GM19035 (cell line): Measurements from ENCODE around the gene FAM240A.

Experiments
- ATAC-seq: cut with Tn5 transposase; IDR thresholded peaks from one replicate; pipeline ENCODE4 v1.9.1; 2021; ENCODE audit not compliant: unreplicated experiment

The FAM240A gene

DNA sequence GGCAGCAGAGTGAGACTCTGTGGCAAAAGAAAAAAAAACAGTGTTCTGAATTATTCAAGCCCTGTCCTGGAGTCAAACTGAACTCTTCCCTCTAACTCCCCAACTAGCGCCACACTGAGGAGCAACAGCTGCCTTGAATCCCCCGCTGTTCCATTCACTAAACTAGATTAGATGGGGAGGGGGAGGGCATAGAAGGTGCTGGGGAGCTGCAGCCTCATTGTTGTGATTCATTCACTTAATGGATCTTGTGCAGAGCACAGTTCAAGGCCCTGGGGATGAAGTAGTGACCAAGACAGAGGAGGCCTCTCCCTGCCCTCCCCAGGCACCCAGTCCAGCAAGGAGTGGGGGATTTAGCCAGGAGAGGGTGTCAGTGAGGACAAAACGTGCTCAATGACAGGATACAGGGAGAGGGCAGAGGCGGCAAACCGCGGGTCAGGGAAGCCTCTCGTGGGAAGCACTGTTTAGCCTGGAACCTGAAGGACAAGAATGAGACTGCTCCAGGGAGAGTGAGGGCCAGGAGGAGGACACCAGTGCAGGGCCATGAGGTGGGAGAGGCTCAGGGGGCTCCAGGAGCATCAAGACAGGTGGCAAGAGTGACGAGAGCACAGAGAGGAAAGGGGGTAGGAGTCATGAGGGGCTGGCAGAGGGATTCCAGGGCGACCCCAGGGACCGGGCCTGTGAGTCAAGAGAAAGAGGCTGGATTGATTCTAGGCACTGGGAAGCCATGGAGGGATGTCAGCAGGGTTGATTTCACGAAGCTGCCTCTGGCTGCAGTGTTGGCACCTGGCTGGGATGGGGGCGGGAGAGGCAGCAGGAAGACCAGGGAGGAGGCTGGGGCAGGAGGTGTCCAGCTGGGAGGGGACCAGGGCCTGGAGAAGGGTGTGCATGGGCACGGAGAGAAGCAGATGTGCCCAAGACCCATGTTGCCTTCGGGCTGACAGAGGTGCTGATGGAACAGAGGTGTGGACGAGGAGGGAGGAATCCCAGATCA is 49.7 kb downstream of the FAM240A start:
- no peak for ATAC-seq

DNA sequence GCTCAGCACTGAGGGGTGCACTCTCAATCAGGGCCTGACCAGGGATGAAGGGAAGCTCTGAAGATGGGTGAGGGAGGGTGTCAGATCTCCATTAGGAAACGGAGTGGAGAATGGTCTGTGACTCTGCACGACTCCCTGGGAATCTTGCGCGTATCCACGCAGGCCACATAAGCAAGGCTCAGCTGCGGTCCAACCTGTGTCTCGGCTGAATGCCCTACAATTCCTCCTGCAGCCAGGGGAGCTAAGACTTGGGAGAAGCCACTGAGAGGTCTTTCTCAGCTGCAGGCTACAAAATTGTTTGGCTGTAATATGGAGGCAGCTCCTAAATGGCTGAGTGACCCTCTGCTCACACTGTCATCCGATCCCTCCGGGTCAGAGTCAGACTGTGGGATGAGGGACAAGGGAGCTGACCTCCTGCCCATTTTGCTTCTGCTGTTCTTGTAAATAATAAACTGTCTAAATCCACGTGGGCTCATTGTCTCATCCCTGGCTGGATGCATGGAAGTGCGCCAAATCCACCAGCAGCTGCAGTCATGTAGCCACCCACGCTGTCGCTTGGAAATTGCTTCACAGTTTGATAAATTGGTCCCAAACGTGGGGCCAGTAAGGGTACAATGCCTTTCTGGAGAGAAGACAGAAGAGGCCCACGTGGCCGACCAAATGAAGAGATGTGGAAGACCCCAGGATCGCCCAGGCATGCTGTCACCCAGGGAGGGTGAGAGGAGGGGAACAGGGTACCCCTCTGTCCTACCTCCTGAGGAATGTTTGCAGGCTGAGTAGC is 50.6 kb downstream of the FAM240A start:
- ATAC-seq = no peak

DNA sequence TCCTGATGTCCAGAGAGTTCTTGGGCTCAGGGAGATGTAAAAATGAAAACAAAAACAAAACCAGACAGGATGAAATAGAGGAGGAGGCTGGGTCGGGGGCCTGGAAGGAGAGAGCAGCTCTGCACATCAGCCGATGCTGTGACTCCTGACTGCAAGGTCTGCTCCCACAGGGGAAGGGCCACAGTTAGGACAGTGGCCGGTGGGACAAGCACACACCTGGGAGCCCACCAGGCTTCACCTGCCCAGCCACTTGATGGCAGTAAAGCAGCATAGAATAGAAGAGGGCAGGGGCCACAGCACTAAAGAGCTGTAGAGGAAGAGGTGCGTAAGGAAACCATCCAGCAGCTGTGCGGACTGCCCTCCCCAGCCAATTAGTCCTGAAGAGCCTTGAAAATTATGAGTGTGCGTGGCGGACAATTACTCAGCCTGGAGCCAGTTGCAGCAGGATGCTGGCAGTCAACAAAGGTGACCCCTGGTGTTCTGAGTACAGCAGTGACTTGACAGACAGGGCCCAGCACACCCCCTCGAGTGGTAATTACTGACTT is 51.3 kb downstream of the FAM240A start:
- ATAC-seq = no peak

DNA sequence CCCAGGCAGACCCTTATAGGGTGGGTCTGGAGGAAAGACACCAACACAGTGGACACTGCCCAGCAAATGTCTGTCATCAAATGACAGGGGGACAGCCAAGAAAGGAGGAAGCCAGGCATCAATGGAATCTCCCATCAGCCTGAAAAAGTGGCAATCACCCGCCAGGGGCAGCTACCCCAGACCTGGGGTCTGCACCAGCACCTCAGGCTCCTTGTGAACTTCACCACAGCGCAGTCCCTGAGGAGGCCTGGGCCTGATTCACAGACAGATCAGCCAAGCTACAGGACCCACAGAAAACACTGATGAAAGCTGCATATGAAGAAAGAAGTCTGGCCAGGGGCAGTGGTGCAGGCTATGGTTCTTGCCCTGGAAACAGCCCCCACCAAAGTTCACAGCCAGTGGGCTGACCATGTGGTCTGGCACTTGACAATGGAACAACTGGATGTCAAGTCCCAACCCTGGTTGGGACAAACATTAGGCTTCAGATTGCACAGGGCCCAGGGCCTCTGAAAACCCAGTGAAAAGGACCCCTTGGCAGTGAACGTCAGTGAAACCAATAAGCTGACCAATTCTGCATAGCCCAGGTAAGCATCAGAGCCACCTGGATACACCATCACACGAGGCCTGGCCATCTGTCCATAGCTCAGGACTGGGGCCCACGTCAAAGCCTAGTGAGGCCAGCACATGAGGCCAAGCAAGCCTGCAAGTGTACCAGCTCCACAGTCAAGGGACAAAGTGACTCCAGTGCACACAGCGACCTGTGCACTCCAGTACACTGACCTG is 52.1 kb downstream of the FAM240A start:
- no peak for ATAC-seq

DNA sequence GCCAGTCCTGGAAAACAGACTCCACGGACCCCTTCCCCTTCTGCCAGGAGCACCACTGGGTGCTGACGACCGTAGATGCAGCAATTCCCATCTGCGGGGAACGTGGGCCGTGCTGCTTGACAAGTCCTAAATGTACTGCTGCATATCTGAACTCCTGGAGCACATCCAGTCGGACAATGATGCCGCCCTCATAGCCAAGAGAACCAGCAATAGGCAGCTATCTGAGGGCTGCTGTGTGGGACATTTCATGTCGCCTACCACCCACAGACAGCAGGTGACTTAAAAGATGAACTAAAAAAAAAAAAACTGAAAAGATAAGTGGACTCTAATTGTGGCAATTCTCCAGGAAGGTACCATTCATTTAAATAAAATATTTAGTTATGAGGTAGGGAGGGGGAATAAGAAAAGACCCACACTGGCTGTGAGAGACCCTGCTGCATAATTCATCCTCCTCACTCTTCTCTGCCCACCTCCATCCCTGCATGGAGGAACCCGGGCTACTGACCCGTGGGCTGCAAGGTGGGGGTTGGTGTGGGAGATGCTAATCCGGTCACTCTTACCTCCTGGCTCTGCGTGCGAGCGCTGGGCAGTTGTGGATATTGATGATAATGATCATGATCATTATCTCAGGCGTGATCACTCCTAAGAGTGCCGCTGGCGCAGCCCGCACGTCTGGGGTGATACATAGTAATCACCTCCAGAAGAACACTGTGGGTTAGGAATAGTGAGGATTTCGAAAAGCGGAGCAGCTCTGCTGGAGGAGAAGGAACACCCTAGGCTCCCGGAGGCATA is 52.8 kb downstream of the FAM240A start:
- ATAC-seq = no peak

DNA sequence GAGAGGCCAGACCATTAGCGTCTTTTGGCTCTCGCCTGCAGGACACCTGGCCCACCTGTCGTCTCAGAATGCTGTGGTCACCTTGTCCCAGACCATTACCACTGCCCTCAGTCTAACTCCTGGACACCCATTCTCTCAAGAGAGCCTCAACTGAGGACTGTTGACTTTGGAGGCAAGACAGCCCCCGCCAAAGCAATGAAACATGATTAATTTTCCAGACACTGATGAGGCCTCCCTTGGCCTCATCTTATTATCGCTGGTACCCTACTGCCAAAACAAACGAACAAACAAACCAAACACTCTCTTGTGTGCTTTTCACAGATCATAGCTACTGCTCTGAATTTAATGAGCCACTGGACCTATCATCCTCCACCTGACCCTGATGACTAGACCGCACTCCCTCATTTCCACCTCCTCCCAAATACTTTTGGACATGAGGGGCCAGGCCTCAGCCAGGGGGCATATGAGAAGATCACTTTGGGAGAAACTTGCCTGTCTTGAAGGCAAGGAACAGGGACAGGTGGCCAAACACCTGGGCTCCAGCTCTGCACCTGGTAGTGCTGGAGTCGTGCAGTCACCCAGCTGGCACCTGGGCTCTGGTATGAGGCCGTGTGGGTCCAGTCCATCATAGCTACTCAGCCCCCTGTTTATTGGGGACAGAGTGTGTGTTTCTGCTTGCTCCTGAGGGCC is 53.6 kb downstream of the FAM240A start:
- ATAC-seq = no peak

DNA sequence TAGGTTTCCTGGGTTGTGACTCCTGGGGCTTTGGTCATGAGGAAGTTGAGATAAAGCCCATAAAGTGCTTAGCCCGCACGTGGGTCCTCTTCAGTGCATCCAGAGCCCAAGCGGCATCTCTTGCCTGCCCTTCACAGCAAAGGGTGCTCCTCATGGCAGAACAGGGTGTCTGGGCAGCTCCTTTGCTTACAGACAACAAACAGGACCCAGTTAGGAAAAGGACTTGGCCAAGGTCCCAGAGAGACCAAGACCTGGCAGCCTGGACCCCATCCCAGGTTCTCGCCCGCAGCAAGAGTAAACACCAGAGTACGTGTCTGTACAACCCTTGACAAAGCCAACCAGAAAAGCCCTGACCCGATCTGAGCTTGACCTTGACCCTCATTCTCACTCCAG is 54.1 kb downstream of the FAM240A start:
- ATAC-seq = no peak

DNA sequence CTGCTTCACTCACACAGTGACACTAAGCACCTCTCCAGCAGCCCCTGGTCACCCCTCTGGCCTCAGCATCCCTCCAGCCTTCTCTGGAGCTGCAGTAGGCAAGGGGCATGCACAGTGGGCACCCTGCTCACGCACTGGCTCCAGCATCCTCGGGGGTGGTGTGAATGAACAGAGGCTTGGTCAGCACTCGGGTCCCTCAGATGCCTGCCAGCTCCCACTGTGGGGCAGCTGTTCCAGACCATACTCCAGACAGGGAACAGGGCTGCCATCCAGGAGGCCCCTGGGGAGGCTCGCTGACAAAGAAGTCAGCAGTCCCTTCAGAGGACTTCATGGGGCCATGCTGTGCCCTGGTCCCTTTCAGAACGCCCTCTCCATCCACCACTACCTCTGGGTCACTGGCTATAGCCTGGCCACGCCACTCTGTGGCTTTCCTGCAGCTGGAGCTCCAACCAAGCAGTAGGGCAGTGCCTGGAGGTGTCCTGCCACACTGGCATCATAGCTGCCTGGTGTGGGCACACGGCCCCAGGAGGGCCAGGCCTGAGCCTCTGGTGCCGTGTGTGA is 54.8 kb downstream of the FAM240A start:
- no peak for ATAC-seq

DNA sequence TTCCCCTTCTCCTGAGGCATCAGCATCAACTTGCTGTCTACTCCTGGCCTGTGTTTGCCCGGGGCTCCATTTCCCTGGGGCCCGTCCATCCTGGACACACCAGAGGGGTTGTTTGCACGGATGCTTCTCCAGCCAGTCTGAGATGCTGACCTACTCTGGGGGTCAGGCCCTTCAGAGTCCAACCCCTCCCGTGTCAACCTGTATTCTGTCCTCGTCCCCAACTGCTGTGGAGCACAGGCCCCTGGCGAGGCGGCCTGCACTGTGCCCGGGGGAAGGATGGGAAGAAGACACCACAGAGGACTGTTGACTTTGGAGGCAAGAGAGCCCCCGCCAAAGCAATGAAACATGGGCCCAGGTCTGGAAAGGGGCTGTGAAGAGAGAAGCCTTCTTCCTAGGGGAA is 55.3 kb downstream of the FAM240A start:
- no peak for ATAC-seq

DNA sequence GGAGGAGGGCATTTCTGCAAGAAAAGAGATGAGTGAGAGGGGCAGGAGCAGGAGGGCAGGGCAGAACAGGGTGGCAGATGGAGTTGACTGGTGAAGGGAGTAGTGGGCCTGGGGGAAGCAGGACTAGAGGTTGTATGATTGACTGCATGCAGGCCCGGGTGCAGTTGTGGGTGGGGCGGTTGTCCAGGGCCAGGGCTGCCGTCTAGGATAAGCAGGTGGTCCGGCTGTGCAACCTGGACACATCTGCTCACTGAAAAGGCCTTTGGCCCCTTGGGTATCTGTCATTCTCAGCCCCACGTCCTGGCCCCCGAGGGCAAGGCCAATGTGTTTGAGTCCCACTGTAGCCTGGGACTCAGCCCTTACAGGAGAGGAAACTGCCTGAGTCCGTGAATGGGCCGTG is 55.8 kb downstream of the FAM240A start:
- no peak for ATAC-seq

DNA sequence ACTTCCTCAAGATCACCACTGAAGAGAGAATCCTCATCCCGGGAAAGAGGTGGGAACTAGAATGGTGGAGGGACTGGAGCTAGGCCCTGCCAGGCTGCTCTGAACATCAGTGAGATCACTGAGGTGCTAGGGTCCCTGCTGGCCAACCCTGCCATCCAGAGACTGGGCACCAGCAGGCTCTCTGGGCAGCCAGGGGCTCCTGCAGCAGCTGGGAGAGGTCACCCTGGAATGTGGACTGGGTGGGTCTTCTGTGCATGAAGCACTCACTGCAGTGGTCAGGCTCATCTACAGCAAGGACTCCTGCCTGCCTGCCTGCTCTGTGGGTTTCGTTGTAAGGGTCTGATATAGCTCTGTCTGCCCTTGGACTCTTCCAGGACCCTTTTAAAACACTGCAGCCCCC is 56.3 kb downstream of the FAM240A start:
- no peak for ATAC-seq

DNA sequence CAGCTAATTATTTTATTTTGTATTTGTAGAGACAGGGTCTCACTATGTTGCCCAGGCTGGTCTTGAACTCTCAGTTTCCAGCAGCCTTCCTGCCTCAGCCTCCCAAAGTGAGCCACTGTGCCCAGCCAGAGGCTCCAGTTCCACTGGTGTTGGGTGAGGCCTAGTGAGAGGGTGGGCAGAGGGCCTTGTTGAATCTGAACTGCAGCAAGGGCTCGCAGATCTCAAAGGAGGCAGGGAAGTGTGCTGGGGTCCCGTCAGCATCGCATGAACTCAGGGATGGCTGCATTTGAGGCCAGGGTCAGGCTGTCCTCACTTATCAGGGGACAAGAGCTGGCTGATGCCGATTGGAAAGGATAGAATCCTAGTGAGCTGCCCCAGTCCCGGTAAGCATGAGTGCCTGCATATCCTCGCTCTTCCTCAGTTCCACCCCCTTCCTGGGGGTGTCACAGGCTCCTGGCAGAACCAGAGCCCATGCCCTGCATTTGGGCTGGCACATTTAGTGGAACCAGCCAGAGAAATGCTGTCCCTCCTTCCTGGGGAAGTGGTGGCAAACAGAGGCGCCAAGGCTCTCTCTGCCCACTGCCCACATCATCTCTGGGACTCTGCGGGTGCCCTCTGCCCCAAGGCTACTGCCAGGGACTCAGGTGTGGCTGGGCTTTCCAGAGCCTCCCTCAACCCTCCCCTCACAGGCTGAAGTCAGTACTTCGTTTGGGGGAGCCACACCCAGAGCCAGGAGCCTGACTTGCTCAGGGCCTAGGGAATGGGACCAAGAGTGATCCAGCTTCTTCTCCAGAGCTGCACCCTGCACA is 57.1 kb downstream of the FAM240A start:
- no peak for ATAC-seq

DNA sequence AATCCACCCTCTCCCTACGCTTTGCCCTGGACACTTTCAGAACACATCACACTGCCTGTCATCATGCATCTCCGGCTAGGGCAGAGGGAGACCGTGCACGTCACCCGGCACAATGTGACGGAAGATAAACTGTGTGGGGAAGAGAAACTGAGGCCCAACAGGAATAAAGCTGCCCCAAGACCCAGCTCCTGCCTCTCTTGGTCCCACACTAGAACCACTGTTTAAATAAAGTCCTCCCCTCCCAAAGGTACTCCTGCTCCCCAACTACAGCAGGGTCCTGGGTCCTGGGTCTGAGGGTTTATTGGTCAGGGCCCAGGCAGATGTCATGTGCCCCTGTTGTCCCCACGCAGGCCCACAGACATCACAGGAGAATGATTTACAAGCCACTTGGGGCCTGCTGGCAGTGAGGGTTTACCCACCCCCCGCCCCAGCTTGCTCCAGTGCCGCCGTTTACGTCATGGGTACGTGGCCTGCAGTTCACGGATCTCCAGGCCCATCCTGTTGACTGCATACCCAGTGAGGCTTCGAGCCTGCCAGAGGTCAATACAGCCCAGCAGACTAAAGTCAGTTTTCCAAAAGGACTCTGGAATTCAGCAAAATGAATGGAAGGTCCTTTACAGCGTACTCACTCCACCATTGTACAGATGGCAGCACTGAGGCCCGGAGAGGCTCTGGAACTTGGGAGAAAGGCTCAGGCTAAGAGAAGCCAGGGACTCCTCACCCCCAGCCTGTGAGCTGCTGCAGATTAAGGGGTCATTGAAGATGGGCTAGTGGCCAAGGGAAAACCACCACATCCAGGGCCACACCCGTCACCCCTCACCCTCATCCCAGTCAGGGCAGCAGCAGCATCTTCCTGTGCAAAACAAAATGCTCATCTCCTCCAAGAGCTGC is 57.9 kb downstream of the FAM240A start:
- ATAC-seq = no peak

DNA sequence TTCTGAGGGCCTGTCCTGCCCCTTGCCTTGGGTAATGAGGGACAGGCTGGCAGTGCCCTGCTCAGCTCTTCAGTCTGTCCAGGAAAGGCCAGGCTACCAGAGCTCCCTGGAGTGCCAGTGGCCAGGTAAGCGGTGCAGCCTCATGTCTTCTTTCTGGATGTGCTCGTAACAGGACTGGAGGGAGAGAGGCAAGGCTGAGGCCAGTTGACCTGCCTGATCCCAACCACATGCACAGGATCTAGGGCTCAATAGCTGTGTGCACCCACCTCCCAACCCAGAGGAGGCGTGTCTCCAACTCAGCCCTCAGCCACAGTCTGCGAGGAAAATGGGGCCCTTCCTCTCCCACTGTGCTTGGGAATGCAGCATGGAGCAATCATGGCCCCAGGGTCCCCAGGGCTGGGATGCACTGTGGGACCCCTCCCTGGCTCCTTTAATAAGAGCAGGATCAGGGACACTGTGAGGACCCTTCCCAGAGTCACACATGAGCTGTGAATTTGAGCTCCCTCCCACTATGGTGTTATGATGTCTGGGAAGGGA is 58.6 kb downstream of the FAM240A start:
- ATAC-seq = no peak

DNA sequence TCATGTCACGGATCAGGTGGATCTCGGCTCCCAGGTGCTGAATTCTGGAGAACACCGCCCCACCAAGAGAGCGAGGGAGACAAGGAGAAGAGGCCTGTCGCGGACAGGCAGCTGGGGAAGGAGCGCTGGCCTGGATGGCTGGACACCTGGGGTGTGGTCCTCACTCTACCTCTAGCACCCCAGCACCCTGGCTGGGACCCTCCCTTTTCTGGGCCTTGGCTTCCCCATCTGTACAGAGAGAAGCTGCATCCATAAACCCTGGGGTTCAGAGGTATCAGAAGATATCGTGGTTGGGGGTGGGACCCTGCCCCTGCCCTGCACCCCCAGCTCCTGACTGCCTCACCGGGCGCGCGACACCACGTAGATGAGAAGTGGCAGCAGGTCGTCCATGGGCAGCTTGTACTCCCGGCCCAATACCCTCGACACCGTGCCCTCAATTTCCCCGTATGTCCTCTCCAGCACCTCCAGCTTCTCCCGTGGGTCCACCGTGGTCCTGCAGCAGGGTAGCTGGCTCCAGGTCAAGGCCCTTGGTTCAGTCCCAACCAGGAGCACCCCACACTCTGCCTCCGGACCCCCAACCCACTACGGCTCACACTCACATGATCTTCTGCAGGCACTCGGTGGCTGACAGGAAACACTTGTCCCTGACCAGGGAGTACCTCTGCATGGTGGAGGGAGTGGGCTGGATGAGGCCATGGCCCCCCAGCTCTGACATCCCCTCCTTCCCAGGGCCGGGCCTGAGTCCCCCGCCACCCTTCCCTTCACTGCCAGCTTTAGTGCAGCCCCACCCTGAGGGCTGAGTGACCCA is 59.4 kb downstream of the FAM240A start:
- no peak for ATAC-seq

DNA sequence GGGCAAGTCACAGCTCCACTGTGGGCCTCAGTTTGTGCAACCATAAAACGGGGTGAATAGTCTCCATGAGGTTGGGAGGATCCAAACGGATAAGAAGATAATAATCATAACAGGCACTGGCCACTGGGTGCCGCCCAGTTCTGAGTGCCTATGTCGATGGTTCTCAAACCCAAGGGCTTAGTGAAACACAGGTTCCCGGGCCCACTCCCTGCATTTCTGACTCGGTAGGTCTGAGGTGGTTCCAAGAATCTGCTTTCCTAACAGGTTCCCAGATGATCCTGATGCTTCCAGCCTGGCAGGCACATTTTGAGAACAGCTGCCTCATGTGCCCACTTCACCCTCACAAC is 60.0 kb downstream of the FAM240A start:
- ATAC-seq = no peak
